Stimulated activated CD4-positive, alpha-beta T cell treated with anti-CD3 and anti-CD28 coated beads, TNF-alpha, amount 100 ng/mL, for 1 hour (primary cell): ENCODE data around the gene APOBEC2.
A peak's percentile ranks its signal among the peaks of the same experiment; 100 is the strongest.
"Not testable (repeated sequence)": the region's sequence is repeated elsewhere in the genome, so short reads cannot be mapped to it uniquely, and the experiment has no call there.

Experiments used
- DNase-seq, 3 donors: peaks; one replicate each; pipeline ENCODE4 v3.0.0-alpha.2; 2020; ENCODE audit warnings: low read depth in 3 of 3, low spot score in 1 of 3

Gene APOBEC2

DNA sequence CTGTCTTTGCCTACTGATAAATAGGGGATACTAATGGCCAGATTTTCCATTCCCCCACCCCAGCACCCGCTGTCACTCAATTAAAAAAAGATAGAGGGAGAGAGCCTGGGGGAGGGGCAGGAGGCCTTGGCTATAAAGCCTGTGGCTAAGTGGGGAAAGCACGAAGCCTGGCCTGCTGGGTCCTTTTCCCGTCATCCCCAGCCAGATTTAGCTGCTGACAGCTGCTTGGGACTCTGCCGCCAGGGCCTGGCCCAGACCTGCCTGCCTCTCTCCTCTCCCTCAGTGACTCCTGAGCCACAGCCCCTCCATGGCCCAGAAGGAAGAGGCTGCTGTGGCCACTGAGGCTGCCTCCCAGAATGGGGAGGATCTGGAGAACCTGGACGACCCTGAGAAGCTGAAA lies at the start of gene APOBEC2:
TSS of gene APOBEC2 (plus strand) at position 162 of the 400 bp plus-strand sequence. CDS start at position 308, 146 bp downstream.
- no peak for DNase-seq

- DNase-seq = peak in 2 of 3 donors; percentile 13 to 28
Observed at GRCh38 chr6:41006217-41006616, 46.8 kb upstream of the APOBEC2 start.

DNA sequence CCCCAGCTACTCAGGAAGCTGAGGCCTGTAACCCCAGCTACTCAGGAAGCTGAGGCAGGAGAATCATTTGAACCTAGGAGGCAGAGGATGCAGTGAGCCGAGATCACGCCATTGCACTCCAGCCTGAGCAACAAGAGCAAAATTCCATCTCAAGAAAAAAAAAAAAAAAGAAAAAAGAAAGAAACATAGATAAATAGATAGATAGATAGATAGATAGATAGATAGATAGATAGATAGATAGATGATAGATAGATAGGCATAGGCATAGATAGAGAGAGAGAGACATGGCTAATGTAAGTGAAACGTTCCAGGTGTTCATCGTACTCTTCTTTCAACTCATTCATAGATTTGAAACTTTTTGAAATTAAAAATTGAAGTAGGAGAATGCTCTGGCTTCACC lies 46.0 kb upstream of the APOBEC2 start:
- DNase-seq = not testable (repeated sequence)

DNA sequence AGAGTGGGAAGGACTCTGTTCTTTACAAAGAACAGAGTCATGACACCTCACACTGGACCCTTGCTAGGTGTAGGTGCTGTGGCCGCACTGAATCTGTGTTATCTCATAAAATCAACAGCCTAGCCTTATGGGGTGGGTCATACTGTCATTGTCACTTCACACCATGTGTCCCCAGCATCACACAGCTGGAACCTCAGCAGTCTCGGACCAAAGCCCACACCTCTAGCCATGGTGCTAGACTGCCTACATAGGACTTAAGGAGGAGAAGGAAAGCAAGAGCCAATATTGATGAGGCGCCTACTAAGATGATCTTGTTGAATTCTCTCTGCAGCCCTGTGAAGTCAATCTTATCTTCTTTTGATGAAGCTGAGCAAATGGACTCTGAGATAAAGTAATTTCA lies 45.0 kb upstream of the APOBEC2 start:
- no peak for DNase-seq

- no peak for DNase-seq
Observed at GRCh38 chr6:41009669-41010068, 43.3 kb upstream of the APOBEC2 start.

DNA sequence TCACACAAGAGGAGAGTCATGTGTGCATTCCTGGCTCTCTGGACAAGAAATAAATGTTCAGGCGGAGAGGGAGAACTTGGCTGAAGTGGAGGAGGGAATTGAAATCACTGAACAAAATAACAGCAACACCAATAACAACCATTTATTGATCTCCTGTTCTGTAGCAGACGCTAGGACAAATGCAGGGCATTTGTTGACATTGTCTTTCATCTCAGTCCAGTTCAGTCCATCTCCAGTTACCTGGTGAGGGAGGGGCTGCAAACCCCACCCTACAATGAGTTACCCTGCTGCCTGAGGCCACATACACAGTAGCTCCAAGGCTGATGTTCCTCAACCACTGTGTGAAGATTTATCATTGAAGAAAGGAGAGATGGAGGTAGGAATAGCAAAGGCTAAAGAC lies 41.3 kb upstream of the APOBEC2 start:
- no peak for DNase-seq

DNA sequence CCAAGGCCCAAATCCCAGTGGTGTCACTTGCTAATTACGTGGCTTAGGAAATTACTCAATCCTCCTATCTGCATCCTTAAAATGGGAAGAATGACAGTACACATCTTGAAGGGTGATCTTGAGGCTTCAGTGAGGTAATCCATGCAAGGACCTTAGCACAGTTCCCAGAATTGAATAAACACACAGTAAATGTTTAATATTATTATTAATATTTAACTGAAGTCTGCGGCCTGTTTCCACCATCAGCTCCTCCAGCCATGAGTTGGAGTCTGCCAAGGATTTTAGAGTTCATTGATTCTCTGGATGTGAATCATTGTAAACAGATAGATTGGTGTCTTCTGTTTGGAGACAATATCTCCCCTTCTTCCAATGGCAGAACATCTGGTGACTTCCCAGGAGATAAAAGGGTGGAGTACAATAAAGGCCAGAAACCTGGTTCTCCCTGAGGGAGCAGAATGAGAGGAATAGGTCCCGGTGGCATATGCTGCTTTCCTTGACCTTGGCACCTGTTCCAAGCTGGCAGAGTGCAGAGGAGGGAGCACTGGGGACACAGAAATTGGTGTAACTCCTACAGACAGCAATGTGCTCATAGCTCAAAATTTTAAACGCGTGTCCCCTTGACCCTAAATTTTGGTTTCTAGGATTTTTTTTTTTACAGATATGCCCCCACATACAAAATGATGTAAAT lies 39.4 kb upstream of the APOBEC2 start:
- no peak for DNase-seq

DNA sequence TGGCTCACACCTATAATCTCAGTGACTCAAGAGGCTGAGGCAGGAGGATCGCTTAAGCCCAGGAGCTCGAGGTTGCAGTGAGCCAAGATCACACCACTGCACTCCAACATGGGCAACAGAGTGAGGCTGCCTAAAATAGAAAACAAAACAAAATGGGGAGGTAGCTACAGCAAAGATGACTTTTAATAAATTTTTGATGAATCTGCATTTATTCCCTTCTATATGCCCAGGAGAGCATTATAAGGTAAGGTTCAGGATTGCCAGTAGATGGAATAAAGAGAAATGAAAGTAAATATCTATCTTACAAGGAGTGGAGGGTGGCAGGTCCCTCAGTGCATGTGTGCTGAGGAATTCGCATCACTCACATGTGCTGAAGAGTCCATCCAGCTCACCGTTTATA lies 38.2 kb upstream of the APOBEC2 start:
- DNase-seq = no peak

DNA sequence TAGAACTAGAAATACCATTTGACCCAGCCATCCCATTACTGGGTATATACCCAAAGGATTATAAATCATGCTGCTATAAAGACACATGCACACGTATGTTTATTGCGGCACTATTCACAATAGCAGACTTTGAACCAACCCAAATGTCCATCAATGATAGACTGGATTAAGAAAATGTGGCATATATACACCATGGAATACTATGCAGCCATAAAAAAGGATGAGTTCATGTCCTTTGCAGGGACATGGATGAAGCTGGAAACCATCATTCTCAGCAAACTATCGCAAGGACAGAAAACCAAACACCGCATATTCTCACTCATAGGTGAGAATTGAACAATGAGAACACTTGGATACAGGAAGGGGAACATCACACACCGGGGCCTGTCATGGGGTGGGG lies 37.1 kb upstream of the APOBEC2 start:
- DNase-seq = not testable (repeated sequence)

- no peak for DNase-seq
Observed at GRCh38 chr6:41017663-41018062, 35.3 kb upstream of the APOBEC2 start.

GRCh38 chr6:41021832-41022231 lies 31.2 kb upstream of the APOBEC2 start:
- DNase-seq = no peak

- DNase-seq = no peak
Observed at GRCh38 chr6:41022294-41022693, 30.7 kb upstream of the APOBEC2 start.

DNA sequence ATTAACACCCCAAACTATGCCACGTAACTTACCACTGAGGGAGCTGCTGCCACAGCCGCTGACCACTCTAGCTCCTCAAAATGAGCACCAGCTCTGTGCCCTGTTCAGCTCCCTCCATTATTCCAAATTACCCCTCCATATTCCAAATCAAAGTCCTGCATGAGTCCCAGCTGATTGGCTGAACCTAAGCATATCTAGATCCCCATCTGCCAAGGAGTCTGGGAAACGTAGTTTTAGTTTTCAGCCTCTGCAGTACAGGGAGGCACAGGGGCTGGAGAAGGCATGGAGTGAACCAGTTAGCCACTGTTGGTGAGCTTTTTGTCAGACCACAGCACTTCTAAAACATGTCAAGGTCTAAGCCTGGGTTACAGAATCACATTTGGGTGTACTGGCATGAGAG lies 29.9 kb upstream of the APOBEC2 start:
- no peak for DNase-seq

DNA sequence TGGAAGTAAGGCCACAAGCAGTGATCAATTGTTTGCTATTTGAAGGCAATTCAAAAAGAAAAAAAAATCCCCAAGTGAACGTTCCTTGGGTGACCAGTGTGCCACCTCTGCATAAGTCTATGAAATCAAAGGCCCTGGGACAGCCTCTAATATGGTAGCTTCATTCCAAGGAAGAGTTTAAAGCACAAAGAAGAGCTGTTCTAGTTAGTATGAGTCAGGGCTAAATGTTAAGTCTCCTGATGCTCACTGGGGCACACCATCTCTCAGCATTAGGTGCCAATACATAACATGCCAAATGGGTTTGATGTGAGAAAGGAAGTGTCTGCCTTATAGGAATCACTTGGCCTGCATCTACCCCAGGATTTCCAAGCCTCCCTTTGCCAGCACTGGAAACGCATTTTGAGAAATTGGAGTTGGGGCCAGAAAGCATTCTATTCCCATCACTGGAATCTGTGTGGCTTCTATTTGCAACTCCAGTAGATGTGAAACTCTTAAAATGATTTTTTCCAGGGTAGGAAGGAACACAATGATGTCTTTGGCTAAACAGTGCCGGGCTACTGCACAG lies 27.0 kb upstream of the APOBEC2 start:
- DNase-seq = no peak

DNA sequence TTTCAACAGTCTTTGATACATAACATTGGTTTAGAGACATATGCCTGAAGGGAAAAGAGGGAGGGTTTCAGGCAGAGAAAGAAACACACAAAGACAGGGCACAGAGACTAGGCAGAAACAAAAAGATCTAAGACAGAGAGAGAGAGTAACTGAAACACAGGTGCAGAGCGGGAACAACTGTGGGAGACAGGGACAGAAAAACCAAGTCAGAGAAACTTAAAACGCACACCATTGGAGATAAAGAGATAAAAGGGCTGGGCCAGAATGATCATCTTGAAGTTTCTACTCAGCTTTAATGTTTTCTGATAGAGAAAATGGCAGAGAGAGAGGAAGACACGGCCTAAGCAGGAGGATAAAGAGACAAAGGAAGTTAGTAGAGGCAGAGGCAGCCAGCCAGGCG lies 25.8 kb upstream of the APOBEC2 start:
- DNase-seq = no peak

GRCh38 chr6:41027799-41028560 lies 25.0 kb upstream of the APOBEC2 start:
- DNase-seq = peak; percentile 31 to 68 (median 48)

GRCh38 chr6:41028561-41029412 lies 24.2 kb upstream of the APOBEC2 start:
- DNase-seq = no peak

GRCh38 chr6:41032830-41033229 lies 20.2 kb upstream of the APOBEC2 start:
- no peak for DNase-seq

- no peak for DNase-seq
Observed at GRCh38 chr6:41033776-41034175, 19.2 kb upstream of the APOBEC2 start.

DNA sequence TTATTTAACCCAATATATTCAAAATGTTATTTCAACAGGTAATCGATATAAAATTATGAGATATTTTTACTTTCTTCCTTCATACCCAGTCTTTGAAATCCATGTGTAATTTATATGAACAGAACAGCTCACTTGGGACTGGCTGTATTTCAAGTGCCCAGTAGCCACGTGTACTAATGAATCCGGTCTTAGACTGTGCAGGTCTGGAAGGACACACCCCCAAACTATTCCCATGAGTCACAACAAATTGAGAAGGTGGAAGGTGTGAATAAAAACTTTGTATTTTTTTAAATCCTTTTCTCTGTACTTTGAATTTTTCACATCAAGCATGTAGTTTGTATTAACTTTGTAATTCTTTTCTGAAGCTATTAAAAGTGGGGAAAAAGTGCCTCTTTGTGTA lies 16.8 kb upstream of the APOBEC2 start:
- no peak for DNase-seq

GRCh38 chr6:41036601-41037000 lies 16.4 kb upstream of the APOBEC2 start:
- DNase-seq = no peak
